IPS-20b (cell line): ENCODE measurements around the gene ZNF697.
"Not testable (repeated sequence)": the region's sequence is repeated elsewhere in the genome, so short reads cannot be mapped to it uniquely, and the experiment has no call there.

Experiments
- H3K27ac ChIP-seq: one replicate; pipeline ENCODE4 v1.5.1; 2013; ENCODE audit warnings: low read length
- H3K27me3 ChIP-seq: 2 replicates; pipeline ENCODE4 v1.6.1; 2013; ENCODE audit warnings: mild to moderate bottlenecking, low read length, inconsistent platforms; ENCODE audit not compliant: insufficient read depth
- H3K36me3 ChIP-seq: 2 replicates; pipeline ENCODE4 v1.6.1; 2013; ENCODE audit warnings: low read depth, mild to moderate bottlenecking, inconsistent platforms, low read length, moderate library complexity; ENCODE audit not compliant: insufficient read depth
- H3K4me1 ChIP-seq: 2 replicates; pipeline ENCODE4 v1.6.1; 2013; ENCODE audit warnings: mild to moderate bottlenecking, control low read depth, inconsistent platforms, low read length, moderate library complexity; ENCODE audit not compliant: insufficient read depth
- H3K4me3 ChIP-seq: 2 replicates; pipeline ENCODE4 v1.5.1; 2013; ENCODE audit warnings: mild to moderate bottlenecking, low read length, inconsistent platforms
- H3K9ac ChIP-seq: 2 replicates; pipeline ENCODE4 v1.6.1; 2013; ENCODE audit warnings: low read depth, mild to moderate bottlenecking, inconsistent platforms, low read length, moderate library complexity
- H3K9me3 ChIP-seq: 2 replicates; pipeline ENCODE4 v1.6.1; 2013; ENCODE audit warnings: mild to moderate bottlenecking, low read depth, low read length, inconsistent platforms; ENCODE audit not compliant: insufficient read depth

Gene ZNF697

GRCh38 chr1:119608816-119609215, 39.2 kb downstream of the ZNF697 start:
- not testable (repeated sequence) for H3K9me3 ChIP-seq, H3K4me3 ChIP-seq, H3K27me3 ChIP-seq, H3K4me1 ChIP-seq, H3K36me3 ChIP-seq, H3K27ac ChIP-seq, H3K9ac ChIP-seq

DNA sequence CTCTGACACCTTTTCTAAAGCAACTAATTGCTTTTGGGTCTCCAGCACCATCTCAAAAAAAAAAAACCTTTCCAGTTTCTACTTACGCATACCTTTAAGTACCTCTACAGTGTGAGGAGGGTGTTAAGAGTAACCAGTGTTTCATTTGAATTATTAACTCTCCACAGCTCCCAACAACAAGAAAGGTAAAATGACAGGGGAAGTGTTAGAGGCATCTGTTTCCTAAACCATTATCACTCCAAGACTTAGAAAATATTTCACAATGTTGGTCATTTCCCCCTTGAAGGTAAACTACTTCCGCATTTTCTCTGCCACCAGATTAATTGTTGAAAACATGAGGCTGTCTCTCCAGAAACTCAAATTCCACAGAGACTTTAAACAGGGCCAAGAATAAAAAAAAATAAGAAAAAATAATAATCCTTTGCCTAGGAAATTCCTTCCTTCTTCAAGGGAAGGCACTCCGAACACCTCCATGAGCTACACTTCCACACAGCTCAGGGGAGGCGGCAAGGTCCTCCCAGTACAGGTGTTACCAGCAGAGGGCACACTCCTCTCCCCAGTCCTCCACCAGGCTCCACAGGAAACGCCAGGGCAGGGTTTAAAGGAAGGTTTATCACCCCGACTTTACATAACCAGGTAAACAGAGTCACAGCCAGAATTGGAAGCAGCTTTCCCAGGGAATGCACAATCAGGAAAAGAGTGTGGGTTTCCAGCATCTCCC, 40.8 kb downstream of the ZNF697 start:
- H3K27me3 ChIP-seq, H3K27ac ChIP-seq, H3K9ac ChIP-seq, H3K4me1 ChIP-seq, H3K9me3 ChIP-seq, H3K36me3 ChIP-seq, H3K4me3 ChIP-seq: not testable (repeated sequence)

GRCh38 chr1:119606394-119606793, 41.7 kb downstream of the ZNF697 start:
- H3K9me3 ChIP-seq, result no peaks in the 10 kb centered on the region
- no peak overlapping the region for H3K27ac ChIP-seq
- H3K36me3 ChIP-seq, result no peaks in the 10 kb centered on the region
- no peak overlapping the region for H3K9ac ChIP-seq
- H3K4me1 ChIP-seq, result no peaks in the 10 kb centered on the region; the same call in 1 of the 2 replicates
- no peak overlapping the region for H3K4me3 ChIP-seq
- H3K27me3 ChIP-seq, result no peaks in the 10 kb centered on the region

DNA sequence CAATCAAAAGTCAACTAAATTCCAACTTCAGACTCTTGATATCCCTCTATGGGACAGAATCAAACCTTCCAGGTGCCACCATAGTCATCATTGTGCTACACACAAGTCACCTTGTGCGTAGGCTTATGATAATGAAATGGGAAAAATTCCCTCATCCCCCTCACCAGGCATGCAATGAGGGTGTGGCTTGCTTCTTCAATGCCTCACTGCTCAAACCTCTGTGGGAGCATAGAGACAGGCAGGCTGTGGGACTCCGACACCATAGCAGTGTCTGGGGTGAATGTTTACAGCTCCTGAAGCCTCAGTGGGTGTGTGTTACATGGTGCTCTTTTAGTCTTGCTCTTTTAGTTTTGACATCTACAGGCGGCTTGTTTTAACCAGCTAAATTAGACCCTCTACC, 42.4 kb downstream of the ZNF697 start:
- Histone ChIP-seq H3K9me3 (no peaks in the 10 kb centered on the region), H3K4me1 (no peaks in the 10 kb centered on the region), H3K4me3 (no peak overlapping the region), H3K27me3 (no peaks in the 10 kb centered on the region), H3K27ac (no peak overlapping the region), H3K36me3 (no peaks in the 10 kb centered on the region), H3K9ac (no peak overlapping the region)

GRCh38 chr1:119605080-119605479, 43.0 kb downstream of the ZNF697 start:
- H3K9me3 ChIP-seq, H3K36me3 ChIP-seq, H3K27ac ChIP-seq, H3K4me3 ChIP-seq, H3K9ac ChIP-seq, H3K27me3 ChIP-seq, H3K4me1 ChIP-seq: not testable (repeated sequence)

GRCh38 chr1:119603695-119604094, 44.4 kb downstream of the ZNF697 start:
- no peaks in the 10 kb centered on the region for H3K27me3 ChIP-seq
- H3K9me3 ChIP-seq, result no peaks in the 10 kb centered on the region
- no peaks in the 10 kb centered on the region for H3K4me1 ChIP-seq
- no peak overlapping the region for H3K9ac ChIP-seq
- no peak overlapping the region for H3K4me3 ChIP-seq
- no peak overlapping the region for H3K27ac ChIP-seq
- H3K36me3 ChIP-seq, result no peaks in the 10 kb centered on the region

DNA sequence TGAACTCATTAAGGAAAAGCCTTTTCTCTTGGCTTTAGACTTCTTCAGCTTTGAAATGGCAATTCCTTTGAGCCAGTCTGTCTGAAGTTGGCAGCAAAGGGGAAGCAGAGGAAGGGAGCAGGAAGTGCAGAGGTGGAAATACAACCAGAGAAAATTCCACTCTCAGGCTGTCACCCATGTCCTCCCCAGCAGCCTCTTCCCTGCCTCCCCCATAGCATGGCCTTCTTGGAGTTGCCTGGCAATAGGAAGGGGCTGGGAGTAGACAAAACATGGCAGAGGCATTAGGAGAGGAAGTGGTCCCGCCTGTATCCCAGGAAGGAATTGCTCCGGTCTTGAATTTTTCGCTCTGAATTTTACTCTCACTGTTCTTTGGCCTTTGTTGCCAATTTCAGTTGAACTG, 44.8 kb downstream of the ZNF697 start:
- not testable (repeated sequence) for H3K27ac ChIP-seq, H3K4me1 ChIP-seq, H3K9ac ChIP-seq, H3K4me3 ChIP-seq, H3K27me3 ChIP-seq, H3K9me3 ChIP-seq, H3K36me3 ChIP-seq

GRCh38 chr1:119602789-119603188, 45.3 kb downstream of the ZNF697 start:
- H3K27ac ChIP-seq, H3K9ac ChIP-seq, H3K4me3 ChIP-seq, H3K4me1 ChIP-seq, H3K9me3 ChIP-seq, H3K36me3 ChIP-seq, H3K27me3 ChIP-seq: not testable (repeated sequence)

DNA sequence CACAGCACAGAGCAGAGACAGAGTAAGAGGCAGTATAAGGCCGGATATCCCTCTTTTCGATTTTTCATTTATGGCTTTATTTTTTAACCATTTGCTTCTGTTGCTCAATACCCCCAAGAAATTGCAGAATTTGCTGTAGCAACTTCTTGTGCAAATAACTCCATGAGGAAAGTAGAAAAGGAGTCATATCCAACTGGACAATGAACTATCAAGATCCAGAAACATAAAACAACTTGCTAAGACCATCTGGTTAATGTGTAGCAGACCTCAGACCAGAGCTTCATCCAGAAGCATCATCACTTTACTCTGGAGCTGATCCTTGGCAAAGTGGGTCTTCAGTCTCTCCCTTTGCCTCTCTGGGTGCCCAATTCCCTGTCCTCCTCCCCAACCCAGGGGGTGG, 45.9 kb downstream of the ZNF697 start:
- H3K9me3 ChIP-seq, result no peaks in the 10 kb centered on the region
- no peaks in the 10 kb centered on the region for H3K27me3 ChIP-seq
- H3K4me3 ChIP-seq, result no peak overlapping the region
- no peak overlapping the region for H3K27ac ChIP-seq
- no peaks in the 10 kb centered on the region for H3K36me3 ChIP-seq
- no peak overlapping the region for H3K9ac ChIP-seq
- H3K4me1 ChIP-seq, result no peaks in the 10 kb centered on the region

- H3K9me3 ChIP-seq, result no peaks in the 10 kb centered on the region
- H3K9ac ChIP-seq, result no peak overlapping the region
- H3K4me3 ChIP-seq, result no peak overlapping the region
- H3K36me3 ChIP-seq, result no peaks in the 10 kb centered on the region
- no peaks in the 10 kb centered on the region for H3K27me3 ChIP-seq
- H3K27ac ChIP-seq, result no peak overlapping the region
- H3K4me1 ChIP-seq, result no peaks in the 10 kb centered on the region
Measured at GRCh38 chr1:119600976-119601375, 47.1 kb downstream of the ZNF697 start.

DNA sequence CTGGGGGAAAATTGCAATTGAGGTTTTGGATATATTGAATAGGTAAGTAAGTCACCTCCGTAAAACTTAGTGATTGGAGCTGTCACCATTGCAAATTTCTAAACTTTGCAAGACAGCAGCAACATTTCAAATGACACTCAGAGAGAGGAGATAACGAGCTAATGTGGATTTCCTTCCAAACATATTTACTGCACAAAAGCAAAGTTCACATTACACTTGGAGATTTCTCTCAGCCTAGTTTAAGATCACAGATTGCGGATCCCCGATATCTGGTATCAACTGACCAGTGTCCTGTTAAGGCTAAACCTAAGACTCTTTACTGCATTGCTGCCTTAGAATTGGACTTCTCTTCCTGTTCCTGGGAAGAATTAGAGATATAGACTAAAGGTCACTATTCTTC, 47.5 kb downstream of the ZNF697 start:
- H3K27me3 ChIP-seq, result no peaks in the 10 kb centered on the region
- no peaks in the 10 kb centered on the region for H3K4me1 ChIP-seq

DNA sequence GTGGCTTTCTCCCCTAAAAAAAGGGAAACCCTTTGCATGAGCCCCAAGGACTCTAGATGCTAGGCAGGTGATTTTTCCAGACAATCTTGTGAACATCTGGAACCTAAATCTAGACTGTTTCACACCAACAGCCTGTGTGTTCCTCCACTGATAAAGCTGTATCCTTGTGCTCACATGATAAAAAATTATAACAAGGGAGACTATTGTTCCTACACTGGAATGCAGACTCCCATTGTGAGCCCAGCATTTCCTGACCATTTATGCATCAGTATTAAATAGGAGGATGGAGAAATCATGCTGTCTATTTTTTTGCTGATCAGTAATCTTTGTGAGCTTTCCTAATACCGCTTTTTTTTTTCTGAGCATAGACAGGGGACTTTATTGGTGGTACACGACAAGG, 52.5 kb downstream of the ZNF697 start:
- Histone ChIP-seq H3K9ac (no peak overlapping the region), H3K4me3 (no peak overlapping the region), H3K36me3 (no peaks in the 10 kb centered on the region), H3K4me1 (no peaks in the 10 kb centered on the region), H3K9me3 (no peaks in the 10 kb centered on the region), H3K27me3 (no peaks in the 10 kb centered on the region), H3K27ac (no peak overlapping the region)

More for the DNA sequence above, 47.5 kb downstream of the ZNF697 start:
- H3K36me3 ChIP-seq, result no peaks in the 10 kb centered on the region
- no peak overlapping the region for H3K9ac ChIP-seq
- H3K27ac ChIP-seq, result no peak overlapping the region
- no peaks in the 10 kb centered on the region for H3K9me3 ChIP-seq
- H3K4me3 ChIP-seq, result no peak overlapping the region
